ENCODE measurements around the gene SP140L.
"Not testable (repeated sequence)": the region's sequence is repeated elsewhere in the genome, so short reads cannot be mapped to it uniquely, and the experiment has no call there.

SP140L gene

DNA sequence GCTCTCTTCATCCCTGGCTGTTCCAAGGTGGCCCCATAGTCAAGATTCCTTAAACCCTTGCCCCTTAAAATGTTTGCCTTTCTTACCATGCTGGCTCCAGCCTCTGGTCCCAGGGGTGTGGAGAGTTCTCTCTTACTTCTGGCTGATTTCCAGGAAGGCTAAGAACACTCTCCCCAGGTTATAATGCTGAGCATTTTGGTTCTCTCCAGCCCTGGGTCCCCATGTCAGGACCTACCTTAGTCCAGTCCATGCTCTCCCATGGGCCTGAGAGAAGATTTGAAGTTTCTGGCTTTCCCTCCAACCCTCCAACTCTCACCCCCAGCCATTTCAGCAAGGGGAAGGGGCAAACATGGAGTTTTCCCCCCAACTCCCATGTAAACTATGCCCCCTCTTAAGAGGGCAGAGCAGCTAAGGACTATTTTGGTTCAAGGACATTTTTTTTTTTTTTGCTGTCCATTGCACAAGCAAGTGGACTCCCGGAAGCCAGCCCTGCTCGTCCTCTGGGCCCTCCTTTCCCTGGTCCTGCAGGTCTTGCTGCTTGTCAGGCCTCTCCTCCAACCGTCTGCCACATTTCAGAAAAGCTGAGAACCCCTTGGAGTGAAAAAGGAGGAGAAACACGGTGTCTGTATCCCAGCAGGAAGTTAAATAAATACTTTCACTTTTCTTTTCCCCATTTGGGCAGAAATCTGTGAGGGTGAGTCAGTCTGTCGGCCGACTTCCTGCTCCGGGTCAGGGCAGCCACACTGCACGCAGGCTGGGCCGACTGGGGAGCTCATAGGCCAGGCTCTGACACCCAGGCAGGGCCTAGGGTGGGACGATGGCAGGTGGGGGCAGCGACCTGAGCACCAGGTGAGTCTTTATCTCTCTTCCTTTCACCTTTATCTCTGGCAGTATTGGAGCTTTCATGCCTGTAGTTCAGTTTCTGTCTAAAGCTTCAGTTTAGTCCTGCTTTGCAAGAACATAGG lies at the start of gene SP140L:
Gene SP140L (plus strand): TSS at position 741 of the 965 bp plus-strand sequence. CDS start 77 bp downstream, at position 818.
- DNase-seq (ENCODE audit: low spot score) = peak; percentile 44

- no peak for DNase-seq (ENCODE audit: low spot score)
These were observed 44.1 kb upstream of the SP140L start for GRCh38 chr2:230282936-230283335.

DNA sequence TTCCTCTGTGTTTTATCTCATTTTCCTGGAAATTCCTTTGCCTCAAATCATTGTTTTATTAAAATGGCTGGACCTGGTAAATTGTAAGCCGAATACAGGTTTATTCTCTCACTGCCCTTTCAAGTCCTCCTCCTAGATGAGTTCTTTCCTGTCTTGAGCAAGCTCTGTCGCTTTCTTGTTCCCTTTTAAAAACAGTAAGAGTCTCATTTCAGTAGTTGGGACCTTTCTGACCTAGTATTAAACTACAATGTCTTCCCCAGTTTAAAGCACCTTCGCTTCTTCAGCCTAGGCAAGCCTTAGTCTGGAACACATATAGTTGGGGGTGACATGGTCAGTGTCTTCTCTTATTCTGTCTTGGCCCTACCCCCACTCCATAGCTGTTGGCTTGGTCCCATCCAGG lies 40.9 kb upstream of the SP140L start:
- DNase-seq (ENCODE audit: low spot score) = no peak

- not testable (repeated sequence) for DNase-seq (ENCODE audit: low spot score)
These were observed 37.7 kb upstream of the SP140L start for GRCh38 chr2:230289311-230289710.

- no peak for DNase-seq (ENCODE audit: low spot score)
These were observed 31.8 kb upstream of the SP140L start for GRCh38 chr2:230295192-230295591.

- DNase-seq (ENCODE audit: low spot score) = no peak
These were observed 30.1 kb upstream of the SP140L start for GRCh38 chr2:230296917-230297316.

- no peak for DNase-seq (ENCODE audit: low spot score)
These were observed 27.4 kb upstream of the SP140L start for GRCh38 chr2:230299618-230300017.

GRCh38 chr2:230305416-230306275 lies 21.3 kb upstream of the SP140L start:
- DNase-seq (ENCODE audit: low spot score) = no peak

DNA sequence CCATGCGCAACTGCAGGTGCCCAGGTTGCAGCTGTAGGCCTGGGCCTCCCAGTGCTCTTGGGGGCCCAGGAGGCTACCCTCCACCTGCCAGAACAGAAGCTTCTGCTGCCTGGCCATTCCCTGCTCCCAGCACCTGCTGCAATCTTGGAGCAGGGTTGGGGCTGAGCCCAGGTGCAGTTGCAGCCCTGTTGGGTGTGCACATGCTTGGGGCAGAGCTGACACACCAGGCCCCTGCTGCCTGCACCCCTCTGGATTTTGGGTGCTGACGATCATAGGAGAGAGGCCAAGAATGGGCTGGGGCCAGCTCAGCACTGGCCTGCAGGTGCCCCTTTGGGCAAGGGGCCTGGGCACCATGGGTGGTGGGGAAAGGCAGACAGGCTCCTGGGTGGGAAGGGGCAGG lies 20.5 kb upstream of the SP140L start:
- no peak for DNase-seq (ENCODE audit: low spot score)

DNA sequence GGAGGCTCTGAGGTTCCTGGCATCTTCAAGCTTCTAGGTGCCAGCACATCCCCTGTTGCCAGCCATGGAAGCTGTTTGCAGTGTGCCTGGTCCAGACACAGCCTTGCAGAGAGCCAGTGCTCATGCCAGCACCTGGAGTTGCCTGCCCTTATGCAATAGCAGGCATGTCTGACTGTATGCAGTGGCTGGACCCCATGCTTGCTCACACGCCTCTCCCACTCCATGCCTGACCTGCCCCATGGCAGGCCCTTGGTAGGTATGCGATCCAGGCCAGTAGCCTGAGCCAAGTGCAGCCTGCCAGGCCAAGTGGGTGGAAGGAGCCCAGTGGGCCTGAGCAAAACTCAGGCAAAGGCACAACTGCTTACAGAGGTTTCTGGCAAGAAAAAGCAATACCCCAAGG lies 19.5 kb upstream of the SP140L start:
- DNase-seq (ENCODE audit: low spot score) = no peak

- DNase-seq (ENCODE audit: low spot score) = no peak
These were observed 18.5 kb upstream of the SP140L start for GRCh38 chr2:230308402-230309000.

GRCh38 chr2:230310792-230311191 lies 16.2 kb upstream of the SP140L start:
- DNase-seq (ENCODE audit: low spot score) = not testable (repeated sequence)

DNA sequence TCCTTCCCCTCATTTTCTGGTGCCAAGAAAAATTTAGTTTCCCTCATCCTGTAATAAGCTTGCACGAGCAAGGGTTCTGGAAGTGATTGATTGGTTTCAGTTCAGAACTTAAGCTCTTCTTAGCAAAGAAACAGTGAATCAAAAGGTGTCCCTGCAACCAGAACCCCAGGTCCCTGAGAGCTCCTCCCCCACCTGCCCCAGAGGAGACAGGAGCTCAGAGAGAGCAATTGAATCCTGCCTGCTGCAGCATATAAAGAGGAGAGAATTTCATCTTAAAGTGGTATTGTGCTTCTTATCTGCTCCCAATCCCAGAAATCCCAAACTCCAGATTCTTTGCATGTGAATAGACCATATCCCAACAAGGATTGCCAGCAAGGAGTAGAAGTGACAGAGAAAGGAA lies 15.4 kb upstream of the SP140L start:
- DNase-seq (ENCODE audit: low spot score) = not testable (repeated sequence)

- no peak for DNase-seq (ENCODE audit: low spot score)
These were observed 14.4 kb upstream of the SP140L start for GRCh38 chr2:230312638-230313037.

GRCh38 chr2:230317366-230317765 lies 9.6 kb upstream of the SP140L start:
- no peak for DNase-seq (ENCODE audit: low spot score)

DNA sequence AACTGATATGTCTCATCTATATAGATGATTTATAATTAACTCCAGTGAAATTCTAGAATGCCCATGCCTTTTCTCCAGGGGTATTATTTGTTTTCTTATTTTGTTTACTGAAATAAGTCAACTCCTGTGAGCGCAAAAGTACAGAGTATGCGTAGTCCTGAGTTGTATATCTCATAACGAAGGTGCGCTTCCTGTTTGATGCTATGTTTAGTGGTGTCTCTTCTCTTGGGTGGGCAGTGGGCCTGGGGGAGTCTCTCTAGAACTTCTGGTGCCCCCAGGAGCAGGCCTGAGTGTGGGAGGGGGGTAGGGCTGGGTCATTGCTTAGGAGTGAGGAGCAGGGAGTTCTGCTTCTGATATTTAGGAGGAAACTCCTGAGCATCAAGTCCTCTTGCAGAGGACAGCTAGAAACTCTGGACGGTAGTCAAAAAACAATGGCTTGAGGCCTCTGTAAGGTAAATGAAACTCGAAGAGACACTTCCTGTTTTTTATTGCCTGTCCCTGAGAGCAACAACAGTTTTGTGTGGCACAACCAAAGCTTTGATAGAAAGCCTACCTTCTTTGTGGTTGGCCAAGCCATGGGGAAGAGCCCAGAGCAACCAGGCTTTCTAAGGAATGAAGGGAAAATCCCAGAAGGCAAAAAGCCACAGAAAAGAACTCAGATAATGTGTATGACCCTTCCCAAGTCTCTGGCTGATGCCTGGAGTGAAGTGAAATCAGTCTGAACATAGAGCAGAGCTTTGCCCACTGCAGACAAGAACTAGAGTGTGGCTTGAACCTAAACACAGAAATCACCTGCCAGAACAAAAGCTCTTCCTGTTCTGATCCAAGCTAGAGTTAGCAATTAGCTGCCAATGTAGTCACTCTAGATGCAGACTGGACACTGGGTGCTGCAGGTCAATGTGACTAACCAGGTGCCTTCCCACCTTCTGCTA lies 8.5 kb upstream of the SP140L start:
- no peak for DNase-seq (ENCODE audit: low spot score)

- DNase-seq (ENCODE audit: low spot score) = peak; percentile 17
These were observed 7.7 kb upstream of the SP140L start for GRCh38 chr2:230319211-230319862.

- no peak for DNase-seq (ENCODE audit: low spot score)
These were observed 6.0 kb upstream of the SP140L start for GRCh38 chr2:230321031-230321430.

- DNase-seq (ENCODE audit: low spot score) = no peak
These were observed 4.2 kb upstream of the SP140L start for GRCh38 chr2:230322561-230323384.
